HEK293 (cell line): ENCODE data around the gene DAP.

Experiments
- CTCF ChIA-PET: fragments of 350-600 bp; formaldehyde crosslinking; extraction: SDS; loops from one replicate; lab custom pipeline; 2021; ENCODE audit warnings: antibody characterized with exemption; lab: Yijun Ruan, JAX
- POLR2A ChIA-PET: fragments of 300-600 bp; formaldehyde crosslinking; extraction: SDS; loops from one replicate; lab custom pipeline; 2020; ENCODE audit warnings: antibody characterized with exemption, inconsistent platforms; lab: Yijun Ruan, JAX
- H3K27ac ChIP-seq: fragments of 200-500 bp; sonication (Bioruptor generic); 2 replicates; pipeline ENCODE4 v1.5.1; 2014; ENCODE audit warnings: low read depth, low read length, control low read depth, inconsistent platforms; ENCODE audit errors: extremely low read depth
- H3K36me3 ChIP-seq, 2 experiments: fragments of 200-500 bp in 1 of 2; sonication (Bioruptor generic) in 1 of 2; 1 replicate in 1 of 2; 2 replicates in 1 of 2; pipeline ENCODE4 v1.5.1; 2014 to 2017; ENCODE audit warnings: inconsistent platforms in 2 of 2, low read length in 2 of 2; ENCODE audit not compliant: control insufficient read depth in 2 of 2, insufficient read depth in 1 of 2
- H3K4me1 ChIP-seq: fragments of 200-500 bp; sonication (Bioruptor generic); 2 replicates; pipeline ENCODE4 v1.5.1; 2014; ENCODE audit warnings: mild to moderate bottlenecking, low read length, inconsistent platforms; ENCODE audit not compliant: control insufficient read depth, insufficient read depth
- H3K4me3 ChIP-seq: 2 replicates; pipeline ENCODE4 v1.5.1; 2011; ENCODE audit warnings: low read depth, mild to moderate bottlenecking, control low read depth, low read length, moderate library complexity
- H3K9me3 ChIP-seq: fragments of 200-500 bp; sonication (Bioruptor generic); 2 replicates; pipeline ENCODE4 v1.5.1; 2014; ENCODE audit warnings: low read depth, low read length, inconsistent platforms; ENCODE audit not compliant: control insufficient read depth, insufficient read depth
- EGR2 ChIP-seq: fragments of 450-650 bp; formaldehyde crosslinking; IDR thresholded peaks from 2 replicates; pipeline ENCODE4 v1.5.1; 2016; ENCODE audit warnings: low read depth, missing biosample characterization, missing genetic modification characterization
- GLI4 ChIP-seq: fragments of 450-650 bp; formaldehyde crosslinking; IDR thresholded peaks from 2 replicates; pipeline ENCODE4 v1.5.1; 2016; ENCODE audit warnings: missing biosample characterization, missing genetic modification characterization
- HOXA7 ChIP-seq: sonication (generic); formaldehyde crosslinking; IDR thresholded peaks from 2 replicates; pipeline ENCODE4 v1.8.1; 2022; ENCODE audit warnings: missing genetic modification reagents, borderline replicate concordance
- REPIN1 ChIP-seq: fragments of 450-650 bp; formaldehyde crosslinking; IDR thresholded peaks from 2 replicates; pipeline ENCODE4 v1.5.1; 2017; ENCODE audit warnings: missing biosample characterization, missing genetic modification characterization, low read depth
- SP3 ChIP-seq: fragments of 450-650 bp; formaldehyde crosslinking; IDR thresholded peaks from 2 replicates; pipeline ENCODE4 v1.5.1; 2016; ENCODE audit warnings: missing biosample characterization, missing genetic modification characterization
- WT1 ChIP-seq: fragments of 450-650 bp; formaldehyde crosslinking; IDR thresholded peaks from 2 replicates; pipeline ENCODE4 v1.5.1; 2016; ENCODE audit warnings: missing biosample characterization, missing genetic modification characterization
- YY1 ChIP-seq: fragments of 450-650 bp; formaldehyde crosslinking; IDR thresholded peaks from 2 replicates; pipeline ENCODE4 v1.5.1; 2018; ENCODE audit warnings: missing biosample characterization, missing genetic modification characterization
- YY2 ChIP-seq: fragments of 450-650 bp; formaldehyde crosslinking; IDR thresholded peaks from 2 replicates; pipeline ENCODE4 v1.5.1; 2016; ENCODE audit warnings: missing biosample characterization, missing genetic modification characterization
- ZNF10 ChIP-seq: fragments of 450-650 bp; formaldehyde crosslinking; IDR thresholded peaks from 2 replicates; pipeline ENCODE4 v1.5.1; 2017; ENCODE audit warnings: missing biosample characterization, missing genetic modification characterization
- ZNF112 ChIP-seq: fragments of 450-650 bp; formaldehyde crosslinking; IDR thresholded peaks from 2 replicates; pipeline ENCODE4 v1.5.0; 2017; ENCODE audit warnings: missing biosample characterization, missing genetic modification characterization
- ZNF138 ChIP-seq: fragments of 450-650 bp; formaldehyde crosslinking; IDR thresholded peaks from 2 replicates; pipeline ENCODE4 v1.5.1; 2016; ENCODE audit warnings: missing biosample characterization, missing genetic modification characterization, borderline replicate concordance
- ZNF18 ChIP-seq: fragments of 450-650 bp; formaldehyde crosslinking; IDR thresholded peaks from 2 replicates; pipeline ENCODE4 v1.5.1; 2016; ENCODE audit warnings: missing biosample characterization, missing genetic modification characterization
- ZNF223 ChIP-seq: fragments of 450-650 bp; formaldehyde crosslinking; IDR thresholded peaks from 2 replicates; pipeline ENCODE4 v1.5.1; 2016; ENCODE audit warnings: missing biosample characterization, missing genetic modification characterization
- ZNF239 ChIP-seq: fragments of 450-650 bp; formaldehyde crosslinking; IDR thresholded peaks from 2 replicates; pipeline ENCODE4 v1.5.1; 2016; ENCODE audit warnings: missing biosample characterization, missing genetic modification characterization
- ZNF24 ChIP-seq: fragments of 450-650 bp; formaldehyde crosslinking; IDR thresholded peaks from 2 replicates; pipeline ENCODE4 v1.5.1; 2016; ENCODE audit warnings: missing biosample characterization, missing genetic modification characterization
- ZNF350 ChIP-seq: fragments of 450-650 bp; formaldehyde crosslinking; IDR thresholded peaks from 2 replicates; pipeline ENCODE4 v1.5.0; 2017; ENCODE audit warnings: missing biosample characterization, mild to moderate bottlenecking, missing genetic modification characterization
- ZNF514 ChIP-seq: fragments of 450-650 bp; formaldehyde crosslinking; IDR thresholded peaks from 2 replicates; pipeline ENCODE4 v1.5.1; 2016; ENCODE audit warnings: missing biosample characterization, missing genetic modification characterization
- ZNF549 ChIP-seq: fragments of 450-650 bp; IDR thresholded peaks from 2 replicates; pipeline ENCODE4 v1.5.1; 2018; ENCODE audit warnings: missing biosample characterization, missing genetic modification characterization, mild to moderate bottlenecking, inconsistent platforms, moderate library complexity
- ZNF558 ChIP-seq: fragments of 450-650 bp; formaldehyde crosslinking; IDR thresholded peaks from 2 replicates; pipeline ENCODE4 v1.5.1; 2016; ENCODE audit warnings: missing biosample characterization, missing genetic modification characterization
- ZNF596 ChIP-seq: fragments of 450-650 bp; IDR thresholded peaks from 2 replicates; pipeline ENCODE4 v1.5.0; 2018; ENCODE audit warnings: missing biosample characterization, mild to moderate bottlenecking, missing genetic modification characterization, moderate library complexity
- ZNF610 ChIP-seq: fragments of 450-650 bp; formaldehyde crosslinking; IDR thresholded peaks from 2 replicates; pipeline ENCODE4 v1.5.1; 2016; ENCODE audit warnings: missing biosample characterization, missing genetic modification characterization, borderline replicate concordance
- ZNF621 ChIP-seq: fragments of 450-650 bp; formaldehyde crosslinking; IDR thresholded peaks from 2 replicates; pipeline ENCODE4 v1.5.1; 2017; ENCODE audit warnings: missing biosample characterization, missing genetic modification characterization
- ZNF623 ChIP-seq: fragments of 450-650 bp; formaldehyde crosslinking; IDR thresholded peaks from 2 replicates; pipeline ENCODE4 v1.5.1; 2016; ENCODE audit warnings: missing biosample characterization, missing genetic modification characterization
- ZNF629 ChIP-seq: fragments of 450-650 bp; formaldehyde crosslinking; IDR thresholded peaks from 2 replicates; pipeline ENCODE4 v1.5.1; 2017; ENCODE audit warnings: missing biosample characterization, missing genetic modification characterization
- ZNF677 ChIP-seq: fragments of 450-650 bp; IDR thresholded peaks from 2 replicates; pipeline ENCODE4 v1.5.0; 2018; ENCODE audit warnings: missing biosample characterization, mild to moderate bottlenecking, missing genetic modification characterization, moderate library complexity
- ZNF692 ChIP-seq: fragments of 450-650 bp; formaldehyde crosslinking; IDR thresholded peaks from 2 replicates; pipeline ENCODE4 v1.5.1; 2016; ENCODE audit warnings: missing biosample characterization, missing genetic modification characterization
- ZNF707 ChIP-seq: fragments of 450-650 bp; formaldehyde crosslinking; IDR thresholded peaks from 2 replicates; pipeline ENCODE4 v1.5.1; 2016; ENCODE audit warnings: missing biosample characterization, missing genetic modification characterization
- ZNF837 ChIP-seq: fragments of 450-650 bp; formaldehyde crosslinking; IDR thresholded peaks from 2 replicates; pipeline ENCODE4 v1.5.1; 2016; ENCODE audit warnings: missing biosample characterization, missing genetic modification characterization
- ZSCAN18 ChIP-seq: fragments of 450-650 bp; formaldehyde crosslinking; IDR thresholded peaks from 2 replicates; pipeline ENCODE4 v1.5.1; 2016; ENCODE audit warnings: missing biosample characterization, missing genetic modification characterization
- ZSCAN23 ChIP-seq: fragments of 450-650 bp; formaldehyde crosslinking; IDR thresholded peaks from 2 replicates; pipeline ENCODE4 v1.5.1; 2016; ENCODE audit warnings: missing biosample characterization, missing genetic modification characterization
- ZSCAN5A ChIP-seq: fragments of 450-650 bp; formaldehyde crosslinking; IDR thresholded peaks from 2 replicates; pipeline ENCODE4 v1.5.1; 2016; ENCODE audit warnings: missing biosample characterization, missing genetic modification characterization

DAP gene

GRCh38 chr5:10699281-10699874 is 61.7 kb downstream of the DAP start:
- TF ChIP-seq ZNF18 (tag by site-specific recombination) (no peak), ZNF223 (tag by site-specific recombination) (no peak), ZNF707 (tag by site-specific recombination) (no peak), ZNF239 (tag by site-specific recombination) (no peak), YY1 (tag by site-specific recombination) (no peak), WT1 (tag by site-specific recombination) (no peak), GLI4 (tag by site-specific recombination) (no peak), ZNF629 (tag by site-specific recombination) (no peak), ZNF138 (tag by site-specific recombination) (no peak), ZNF610 (tag by site-specific recombination) (no peak), ZNF514 (tag by site-specific recombination) (no peak), ZNF837 (tag by site-specific recombination) (no peak), ZNF677 (tag by site-specific recombination) (no peak), ZNF692 (tag by site-specific recombination) (no peak), REPIN1 (tag by site-specific recombination) (no peak), ZNF549 (tag by site-specific recombination) (no peak), ZSCAN23 (tag by site-specific recombination) (no peak)
- POLR2A ChIA-PET, result no interaction called here
- no peak overlapping the region for H3K4me3 ChIP-seq
- CTCF ChIA-PET, result interaction anchor here (0.6 to 2.8 kb wide), 5 partner anchors 9 to 247 kb away, joined by 3 to 14 read pairs (median 5); no protein-coding TSS in a partner anchor
- H3K27ac ChIP-seq, result no peak overlapping the region
- H3K4me1 ChIP-seq, result no peaks in the 10 kb centered on the region
- no peaks in the 10 kb centered on the region for H3K9me3 ChIP-seq
- no peaks in the 10 kb centered on the region for H3K36me3 ChIP-seq

GRCh38 chr5:10695759-10696543 is 65.1 kb downstream of the DAP start:
- no peaks in the 10 kb centered on the region for H3K9me3 ChIP-seq
- H3K4me3 ChIP-seq, result no peak overlapping the region
- ChIA-PET CTCF (interaction anchor here (0.6 to 8.2 kb wide), 13 partner anchors 7 to 1024 kb away, joined by 3 to 101 read pairs (median 5); no protein-coding TSS in a partner anchor), POLR2A (no interaction called here)
- no peaks in the 10 kb centered on the region for H3K36me3 ChIP-seq
- no peaks in the 10 kb centered on the region for H3K4me1 ChIP-seq
- H3K27ac ChIP-seq, result no peak overlapping the region
- TF ChIP-seq SP3 (tag by site-specific recombination) (no peak), ZNF10 (no peak), ZNF24 (tag by site-specific recombination) (no peak), ZNF623 (no peak), ZNF596 (no peak), ZNF621 (tag by site-specific recombination) (no peak), ZSCAN5A (tag by site-specific recombination) (no peak), ZNF558 (tag by site-specific recombination) (no peak), ZNF112 (no peak), HOXA7 (CRISPR knock-in tag) (no peak), EGR2 (tag by site-specific recombination) (no peak), ZNF350 (no peak), ZNF549 (tag by site-specific recombination) (no peak), ZSCAN18 (no peak), YY2 (tag by site-specific recombination) (no peak)
